ENCODE results near the gene LIFR. TPM values are rescaled to one million over a fixed set of nuclear protein-coding genes. Genes with fewer than 3 reads are reported as not detected.

LIFR gene
- polyA plus RNA-seq, 3 donors = 69.2 to 80.9 (median 77.9) TPM

DNA sequence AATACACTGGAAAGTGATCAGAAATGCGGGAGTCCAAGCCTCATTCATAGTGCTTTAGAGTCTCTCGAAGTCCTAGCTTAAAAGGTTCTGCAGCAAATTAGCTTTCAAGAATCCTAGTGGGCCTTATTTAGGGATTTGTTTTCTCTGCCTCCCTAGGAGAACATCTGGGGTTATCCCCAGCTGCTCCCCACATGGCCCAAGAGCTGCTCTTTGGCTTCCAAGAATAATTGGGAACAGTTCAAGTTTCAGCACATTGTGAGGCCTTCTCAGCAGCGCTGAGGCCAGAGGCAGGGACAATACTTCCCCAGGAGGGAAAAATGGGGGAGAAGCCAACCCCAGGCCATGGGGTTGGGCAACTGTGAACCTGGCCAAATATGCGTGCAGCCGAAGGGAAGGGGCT, 108.7 kb downstream of the LIFR start:
- no peak for DNase-seq (ENCODE audit: low read depth in 3 of 3, low spot score in 2 of 3)

DNA sequence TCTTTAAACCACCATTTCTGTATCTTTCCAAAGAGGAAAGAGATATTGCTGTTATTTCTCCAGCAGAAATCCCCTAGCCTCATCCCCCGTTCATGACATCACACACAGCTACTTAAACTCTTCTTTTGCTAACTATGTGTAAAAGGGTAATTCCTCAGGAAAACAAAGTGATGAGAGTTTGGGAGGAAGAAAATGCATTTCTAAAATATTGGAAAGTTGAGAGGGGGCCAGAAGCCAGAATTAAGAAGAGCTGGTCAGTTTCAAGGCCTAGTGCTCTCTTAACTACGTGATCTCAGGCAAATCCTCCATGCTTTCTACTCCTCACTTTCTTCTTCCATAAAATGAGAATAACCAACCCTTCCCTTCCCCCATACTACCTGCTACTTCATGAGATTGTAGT, 109.4 kb downstream of the LIFR start:
- DNase-seq (ENCODE audit: low read depth in 3 of 3, low spot score in 2 of 3) = no peak

DNA sequence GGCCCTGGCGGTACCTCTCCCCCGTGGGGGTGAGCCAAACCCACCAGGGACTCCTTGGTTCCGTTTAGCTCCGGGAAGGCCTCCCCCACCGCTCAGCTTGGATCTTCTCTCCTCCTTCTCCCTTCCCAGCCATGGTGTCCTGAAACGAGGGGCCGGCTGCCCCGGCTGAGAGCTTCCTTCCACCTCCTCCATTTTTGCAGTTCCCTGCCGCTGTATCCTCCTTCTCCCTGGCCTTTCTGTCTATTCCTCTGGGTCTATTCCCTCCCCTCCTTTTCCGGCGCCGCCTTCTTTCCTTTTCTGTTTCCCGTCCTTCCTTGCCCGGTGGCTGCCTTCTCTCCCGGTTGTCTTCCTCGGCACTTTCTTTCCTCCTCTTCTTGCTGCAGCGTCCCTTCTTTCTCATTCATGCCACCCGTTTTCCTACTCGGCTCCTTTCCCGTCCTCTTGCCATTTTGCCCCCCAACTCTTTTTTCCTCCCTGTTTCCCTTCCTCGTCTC, 110.4 kb downstream of the LIFR start:
- DNase-seq (ENCODE audit: low read depth in 3 of 3, low spot score in 2 of 3) = no peak

DNA sequence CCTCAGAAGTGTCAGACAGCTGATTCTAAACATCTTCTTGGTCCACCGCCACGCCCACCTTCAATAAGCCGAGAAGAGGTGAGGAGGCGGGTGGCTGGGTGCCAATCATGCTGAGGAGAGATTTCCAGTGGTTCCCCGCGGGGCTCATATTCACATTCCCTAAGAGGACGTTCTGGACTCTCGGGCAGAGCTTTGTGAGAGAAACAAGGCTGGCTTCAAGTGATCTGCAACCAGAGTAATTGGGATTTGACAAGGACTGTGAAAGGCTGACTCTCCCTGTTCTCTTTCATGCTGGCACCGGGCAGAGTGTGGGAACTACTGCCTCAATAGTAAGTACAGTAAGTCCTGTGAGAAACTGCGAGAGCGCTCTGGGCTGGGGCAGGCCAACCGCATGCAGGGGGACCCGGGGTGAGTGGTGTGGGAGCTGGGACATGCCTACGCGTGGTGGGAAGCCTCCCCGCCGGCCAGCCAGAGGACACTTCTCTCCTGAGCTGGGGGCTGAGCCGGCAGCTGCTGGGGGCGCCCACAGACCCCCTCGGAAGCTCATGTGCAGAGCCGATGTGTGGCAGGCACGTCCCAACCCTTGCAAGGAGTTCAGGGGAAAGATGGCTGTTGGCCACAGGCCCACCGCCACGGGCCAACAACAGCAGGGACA, 110.9 kb downstream of the LIFR start:
- DNase-seq (ENCODE audit: low read depth in 3 of 3, low spot score in 2 of 3) = no peak

DNA sequence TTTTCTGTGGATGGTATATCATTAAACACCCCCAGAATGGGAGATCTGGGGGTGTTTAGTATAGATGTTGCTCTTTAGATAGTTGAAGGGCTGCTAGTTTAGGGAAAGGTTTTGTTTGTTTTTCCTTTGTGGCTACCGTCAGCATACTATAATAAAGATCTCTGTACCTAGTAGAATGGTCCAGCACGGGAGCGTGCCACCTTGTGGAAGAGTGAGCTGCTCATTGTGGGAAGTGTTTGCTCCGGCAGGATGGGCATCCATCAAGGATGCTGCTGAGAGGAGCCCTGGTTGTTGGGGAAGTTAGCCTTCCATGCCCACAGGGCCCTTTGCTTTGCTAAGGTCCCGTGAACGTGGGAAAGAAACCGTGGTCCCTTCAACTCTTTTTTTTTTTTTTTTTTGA, 113.1 kb downstream of the LIFR start:
- no peak for DNase-seq (ENCODE audit: low read depth in 3 of 3, low spot score in 2 of 3)

DNA sequence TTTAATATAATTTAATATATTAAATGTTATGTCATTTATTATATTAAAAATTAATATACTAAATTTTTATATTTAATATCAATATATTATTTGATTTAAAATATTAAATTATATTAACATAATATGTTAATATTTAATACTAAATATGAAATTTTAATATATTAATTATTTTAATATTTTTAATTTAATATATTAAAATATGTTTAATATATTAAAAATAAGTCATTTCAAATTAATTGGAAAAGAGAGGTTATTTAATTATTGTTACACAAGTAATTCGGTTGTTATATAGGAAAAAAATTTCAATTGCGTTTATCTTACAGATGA, 114.2 kb downstream of the LIFR start:
- DNase-seq (ENCODE audit: low read depth in 3 of 3, low spot score in 2 of 3) = no peak

DNA sequence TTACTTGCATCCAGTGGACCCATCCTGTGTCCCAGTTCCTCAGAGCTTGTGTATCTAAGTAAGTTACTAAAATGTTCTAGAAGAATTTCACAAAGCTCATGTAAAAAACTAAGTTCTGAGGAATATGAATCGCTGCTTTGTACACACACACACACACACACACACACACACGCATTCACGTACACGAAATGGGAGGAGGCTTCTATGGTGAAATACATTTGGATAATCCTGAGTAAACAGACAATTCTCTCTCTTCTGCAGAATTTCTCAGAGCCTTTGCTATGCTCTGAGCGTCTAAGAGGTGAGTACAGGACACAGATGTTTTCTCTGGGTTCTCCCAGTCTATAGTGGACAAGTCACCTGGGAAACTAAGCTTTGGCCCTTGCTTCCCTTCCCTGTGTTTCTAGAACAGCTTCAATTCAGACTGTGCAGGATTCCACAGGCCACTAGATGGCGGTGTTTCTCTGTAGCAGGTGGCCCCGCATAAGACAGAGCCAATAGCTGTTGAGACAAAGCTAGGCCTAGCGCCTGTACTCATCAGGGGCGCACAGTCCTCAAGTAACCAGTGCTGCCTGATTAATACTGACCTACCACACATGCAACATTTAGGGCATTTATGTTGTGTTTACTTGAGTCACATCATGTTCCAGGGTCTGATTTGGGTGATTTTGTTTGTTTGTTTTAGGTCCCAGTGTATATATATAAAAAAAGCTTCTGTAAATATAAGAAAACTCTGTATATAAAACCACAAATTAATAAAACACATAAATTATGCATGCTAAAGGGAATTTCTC, 114.8 kb downstream of the LIFR start:
- peak; percentile 83 to 88 (median 87) for DNase-seq (ENCODE audit: low read depth in 3 of 3, low spot score in 2 of 3)

DNA sequence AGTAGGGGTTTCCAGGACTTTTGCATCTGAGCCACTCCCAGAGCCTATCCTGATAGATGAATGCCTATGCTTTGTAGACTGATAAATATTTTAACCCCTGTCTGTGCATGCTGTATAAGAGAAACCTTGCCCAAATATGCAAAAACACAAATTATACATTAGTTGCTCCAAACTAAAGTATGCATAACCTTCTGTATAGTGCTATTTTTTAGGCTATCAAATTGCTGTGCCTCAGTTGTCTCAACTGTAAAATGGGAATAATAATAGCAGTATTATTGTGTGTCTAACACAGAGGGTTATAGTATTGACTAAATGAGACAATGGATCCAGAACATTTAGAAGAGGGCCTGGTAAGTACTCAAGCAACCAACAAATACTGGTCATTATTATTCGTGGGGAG, 117.7 kb downstream of the LIFR start:
- DNase-seq (ENCODE audit: low read depth in 3 of 3, low spot score in 2 of 3) = no peak

DNA sequence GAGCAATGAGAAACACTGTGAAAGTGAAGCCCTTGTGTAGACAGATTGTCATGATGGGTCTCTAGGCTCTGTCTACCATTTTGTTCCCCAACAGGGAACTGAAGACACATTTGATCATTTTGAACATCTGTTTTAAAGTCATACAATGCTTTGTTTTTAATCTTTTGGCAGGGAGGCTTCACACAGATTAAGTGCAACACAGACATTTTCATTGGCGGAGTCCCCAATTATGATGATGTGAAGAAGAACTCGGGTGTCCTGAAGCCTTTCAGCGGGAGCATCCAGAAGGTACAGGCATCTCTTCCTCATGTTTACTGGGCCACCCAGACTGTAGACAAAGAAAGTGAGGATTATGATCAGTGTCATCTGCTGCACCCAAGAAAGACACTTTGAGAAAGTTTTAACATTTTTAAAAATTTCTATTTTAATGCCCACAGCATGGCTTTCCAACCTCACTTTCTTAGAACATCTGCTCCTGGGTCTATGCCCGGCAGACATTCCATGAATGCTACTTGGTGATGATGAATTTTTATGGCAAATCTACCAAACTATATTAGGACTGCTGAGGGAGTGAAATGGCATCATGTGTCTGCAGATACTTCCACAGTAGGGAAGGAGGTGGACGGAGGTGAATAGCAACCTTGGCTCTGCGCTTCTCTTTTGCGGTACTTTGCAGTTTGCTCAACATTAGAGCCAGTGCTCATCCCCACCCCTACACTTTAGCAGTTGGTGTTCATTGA, 121.3 kb downstream of the LIFR start:
- DNase-seq (ENCODE audit: low read depth in 3 of 3, low spot score in 2 of 3) = no peak

DNA sequence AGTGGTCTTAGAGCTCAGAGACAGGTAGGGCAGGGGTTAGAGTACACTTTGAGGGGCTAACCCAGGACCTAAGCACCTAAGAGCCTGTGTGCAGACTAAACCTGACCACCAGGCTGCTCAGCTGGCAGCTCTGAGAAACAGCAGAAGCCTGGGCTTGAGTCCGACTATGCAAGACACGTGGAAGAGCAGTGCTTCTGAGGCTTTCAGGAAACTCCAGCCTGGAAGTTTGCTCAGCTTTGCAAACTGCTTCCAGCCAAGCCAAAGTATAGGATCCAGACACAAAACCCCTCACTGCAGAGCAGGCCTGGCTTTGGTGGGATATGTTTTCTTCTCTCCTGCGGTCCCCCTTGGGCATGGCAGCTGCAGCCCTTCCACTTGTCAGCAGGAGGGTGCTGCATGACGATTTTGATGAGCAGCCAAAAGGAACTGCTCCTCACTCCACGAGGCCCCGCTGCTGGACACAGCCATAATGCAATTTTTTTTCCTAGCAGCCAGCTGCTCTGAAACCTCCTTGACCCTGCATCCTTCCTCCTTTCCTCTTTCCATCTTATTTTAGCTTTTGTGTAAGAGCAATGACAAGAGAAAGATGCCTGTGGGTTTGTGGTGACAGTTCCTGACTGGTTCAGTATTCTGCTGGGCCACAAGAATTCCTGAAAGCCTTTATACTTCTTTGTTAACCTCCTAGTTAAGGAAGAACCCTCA, 123.1 kb downstream of the LIFR start:
- peak; percentile 65 to 71 (median 67) for DNase-seq (ENCODE audit: low read depth in 3 of 3, low spot score in 2 of 3)

DNA sequence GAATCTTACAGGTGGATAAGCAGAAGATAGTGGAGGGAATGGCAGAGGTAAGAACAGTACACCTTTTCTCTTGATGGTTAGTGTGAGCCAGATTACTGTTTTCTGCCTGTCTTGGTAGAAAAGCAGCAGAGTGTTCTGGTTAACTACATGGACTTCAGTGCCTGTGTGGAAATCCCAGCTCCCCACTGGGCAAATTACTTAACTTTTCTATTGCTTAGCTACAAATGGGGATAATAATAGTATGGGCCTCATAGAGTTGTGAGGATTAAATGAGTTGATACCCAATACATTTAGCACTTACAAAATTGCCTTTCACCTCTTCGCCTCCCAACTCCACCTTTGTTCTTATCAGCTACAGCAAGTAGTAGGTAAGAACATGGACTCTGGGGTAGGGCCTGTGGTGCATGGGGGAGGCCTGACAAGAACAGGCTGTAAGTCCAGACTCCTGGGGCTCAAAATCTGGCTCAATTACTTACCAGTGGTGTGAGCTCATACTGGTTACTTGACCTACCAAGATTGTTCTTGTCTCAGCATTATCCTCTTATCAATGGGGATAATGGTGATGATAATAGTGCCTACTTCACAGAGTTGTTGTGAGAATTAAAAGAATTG, 125.1 kb downstream of the LIFR start:
- DNase-seq (ENCODE audit: low read depth in 3 of 3, low spot score in 2 of 3) = no peak

DNA sequence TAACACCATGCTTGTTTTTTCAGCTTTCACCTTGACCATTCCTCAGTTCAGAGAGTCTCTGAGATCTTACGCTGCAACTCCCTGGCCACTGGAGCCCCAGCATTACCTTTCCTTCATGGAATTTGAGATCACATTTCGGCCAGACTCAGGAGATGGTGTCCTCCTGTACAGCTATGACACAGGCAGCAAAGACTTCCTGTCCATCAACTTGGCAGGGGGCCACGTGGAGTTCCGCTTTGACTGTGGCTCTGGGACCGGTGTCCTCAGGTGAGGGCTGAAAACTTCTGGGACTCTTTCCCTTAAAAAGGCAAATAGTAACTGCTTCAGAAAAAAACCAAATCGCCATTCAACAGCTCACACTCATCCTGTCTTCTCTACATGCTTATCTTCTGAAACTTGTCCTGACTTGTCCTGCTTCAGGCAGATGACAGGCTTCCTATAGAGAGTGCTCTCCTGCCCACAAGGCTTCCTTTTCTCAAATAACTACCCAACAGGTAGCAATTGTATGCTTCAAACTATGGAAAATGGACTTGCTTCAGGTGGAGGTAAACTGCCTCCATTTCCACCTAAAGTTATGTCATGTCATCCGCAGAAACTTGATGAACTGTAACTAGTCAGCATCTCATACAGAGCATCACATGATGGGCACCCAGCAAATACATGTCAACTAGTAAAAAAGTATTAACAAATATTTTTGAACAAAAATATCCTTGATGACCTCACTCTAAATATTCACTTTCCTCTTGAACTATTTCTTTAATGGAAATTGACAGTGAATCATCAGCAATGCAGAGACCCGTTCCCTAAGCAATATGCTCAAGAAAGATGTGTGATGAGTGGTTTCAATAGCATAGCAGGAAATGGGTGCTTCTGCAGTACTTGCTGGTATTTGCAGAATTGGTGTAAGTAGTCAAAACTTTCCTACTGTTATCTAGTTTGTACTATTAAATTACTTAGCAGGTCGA, 129.2 kb downstream of the LIFR start:
- no peak for DNase-seq (ENCODE audit: low read depth in 3 of 3, low spot score in 2 of 3)

DNA sequence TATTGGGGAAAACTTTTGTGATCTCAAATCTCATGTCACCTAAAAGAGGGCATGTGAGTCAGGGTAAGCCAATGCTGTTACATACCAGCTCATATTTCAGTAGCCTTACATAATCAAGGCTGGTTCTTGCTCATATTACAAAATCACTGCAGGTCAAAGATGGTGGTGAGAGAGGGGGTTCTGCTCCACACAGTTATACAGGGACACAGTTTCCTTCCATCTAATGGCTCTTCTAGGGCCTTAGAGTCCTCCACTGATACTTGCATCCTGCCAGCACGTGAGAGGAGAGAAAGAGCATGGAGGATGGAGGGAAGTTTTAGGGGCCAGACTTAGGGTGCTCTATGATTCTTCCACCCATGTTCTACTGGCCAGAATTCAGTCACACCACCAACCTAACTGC, 130.0 kb downstream of the LIFR start:
- DNase-seq (ENCODE audit: low read depth in 3 of 3, low spot score in 2 of 3) = no peak

Measured in right renal cortex interstitium (tissue), 3 donors.